Activated CD8-positive, alpha-beta memory T cell treated with anti-CD3 and anti-CD28 coated beads for 48 hours (primary cell): ENCODE measurements around the gene ARID3A.
A peak's percentile ranks its signal among the peaks of the same experiment; 100 is the strongest.
"Not testable (repeated sequence)": the region's sequence is repeated elsewhere in the genome, so short reads cannot be mapped to it uniquely, and the experiment has no call there.

Experiments used
- DNase-seq, 3 experiments: peaks; one replicate each; pipeline ENCODE4 v3.0.0-alpha.2; 2020; ENCODE audit warnings: low read depth in 2 of 3, low spot score in 2 of 3

The ARID3A gene

DNA sequence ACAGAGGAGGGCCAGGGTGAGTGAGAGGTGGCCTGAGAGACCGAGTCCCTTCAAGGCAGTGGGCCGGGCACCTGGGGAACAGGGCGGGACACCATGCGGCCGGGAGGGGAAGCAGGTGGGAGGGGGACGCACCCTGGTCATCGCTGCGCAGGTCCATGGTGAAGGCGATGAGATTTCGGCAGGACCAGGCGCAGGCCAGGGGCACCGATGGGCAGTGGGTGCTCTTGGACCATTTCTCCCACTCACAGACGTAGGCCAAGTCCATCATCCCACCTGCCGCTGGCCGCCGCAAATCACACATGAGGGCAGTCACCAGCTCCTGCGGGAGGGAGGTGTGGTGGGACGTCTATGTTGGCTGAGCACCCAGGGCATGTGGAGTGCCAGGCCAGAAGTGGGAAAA, 35.0 kb upstream of the ARID3A start:
- no peak for DNase-seq

DNA sequence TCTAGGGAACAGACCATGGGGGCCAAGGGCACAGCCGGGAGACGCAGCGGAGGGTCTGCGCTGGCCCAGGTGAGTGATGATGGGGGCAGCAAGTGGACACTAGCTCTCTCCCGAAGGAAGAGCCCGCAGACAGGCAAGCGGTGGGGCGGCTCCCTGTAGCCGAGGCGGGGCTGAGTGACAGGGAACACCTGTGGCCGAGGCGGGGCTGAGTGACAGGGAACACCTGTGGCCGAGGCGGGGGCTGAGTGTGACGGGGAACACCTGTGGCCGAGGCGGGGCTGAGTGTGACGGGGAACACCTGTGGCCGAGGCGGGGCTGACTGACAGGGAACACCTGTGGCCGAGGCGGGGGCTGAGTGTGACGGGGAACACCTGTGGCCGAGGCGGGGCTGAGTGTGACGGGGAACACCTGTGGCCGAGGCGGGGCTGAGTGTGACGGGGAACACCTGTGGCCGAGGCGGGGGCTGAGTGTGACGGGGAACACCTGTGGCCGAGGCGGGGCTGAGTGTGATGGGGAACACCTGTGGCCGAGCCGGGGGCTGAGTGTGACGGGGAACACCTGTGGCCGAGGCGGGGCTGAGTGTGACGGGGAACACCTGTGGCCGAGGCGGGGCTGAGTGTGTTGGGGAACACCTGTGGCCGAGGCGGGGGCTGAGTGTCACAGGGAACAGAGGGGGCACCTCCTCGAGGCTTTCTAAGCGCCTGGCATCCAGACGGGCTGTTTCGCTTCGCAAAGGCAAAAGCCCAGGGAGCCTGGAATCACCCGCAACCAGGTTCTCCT, 34.2 kb upstream of the ARID3A start:
- DNase-seq: not testable (repeated sequence)

DNA sequence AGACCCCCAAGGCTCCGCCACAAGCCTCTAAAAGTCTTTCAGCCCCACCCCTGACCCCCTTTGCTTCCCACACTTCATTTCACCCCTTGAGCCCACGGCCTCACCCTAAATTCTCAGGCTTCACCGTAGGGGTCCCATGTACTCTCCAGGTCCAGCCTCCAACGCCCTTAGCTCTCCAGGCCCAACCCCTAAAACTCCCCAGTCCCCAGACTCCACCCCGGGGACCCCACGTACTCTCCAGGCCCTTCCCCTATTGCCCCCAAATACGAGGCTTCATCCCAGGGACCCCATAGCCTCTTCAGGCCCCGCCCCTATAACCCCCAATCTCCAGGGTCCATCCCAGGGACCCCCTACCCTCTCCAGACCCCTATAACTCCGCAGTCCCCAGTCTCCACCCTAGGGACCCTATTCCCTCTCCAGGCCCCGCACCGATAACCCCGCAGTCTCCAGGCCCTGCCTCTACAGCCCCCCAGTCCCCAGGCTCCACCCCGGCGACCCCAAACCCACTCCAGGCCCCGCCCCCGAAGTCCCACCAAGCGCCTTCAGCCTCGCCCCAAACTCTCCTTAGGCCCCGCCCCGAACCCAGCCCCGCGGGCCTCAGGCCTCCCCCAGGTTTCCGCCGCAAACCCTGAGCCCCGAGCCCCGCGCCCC, 33.5 kb upstream of the ARID3A start:
- no peak for DNase-seq

DNA sequence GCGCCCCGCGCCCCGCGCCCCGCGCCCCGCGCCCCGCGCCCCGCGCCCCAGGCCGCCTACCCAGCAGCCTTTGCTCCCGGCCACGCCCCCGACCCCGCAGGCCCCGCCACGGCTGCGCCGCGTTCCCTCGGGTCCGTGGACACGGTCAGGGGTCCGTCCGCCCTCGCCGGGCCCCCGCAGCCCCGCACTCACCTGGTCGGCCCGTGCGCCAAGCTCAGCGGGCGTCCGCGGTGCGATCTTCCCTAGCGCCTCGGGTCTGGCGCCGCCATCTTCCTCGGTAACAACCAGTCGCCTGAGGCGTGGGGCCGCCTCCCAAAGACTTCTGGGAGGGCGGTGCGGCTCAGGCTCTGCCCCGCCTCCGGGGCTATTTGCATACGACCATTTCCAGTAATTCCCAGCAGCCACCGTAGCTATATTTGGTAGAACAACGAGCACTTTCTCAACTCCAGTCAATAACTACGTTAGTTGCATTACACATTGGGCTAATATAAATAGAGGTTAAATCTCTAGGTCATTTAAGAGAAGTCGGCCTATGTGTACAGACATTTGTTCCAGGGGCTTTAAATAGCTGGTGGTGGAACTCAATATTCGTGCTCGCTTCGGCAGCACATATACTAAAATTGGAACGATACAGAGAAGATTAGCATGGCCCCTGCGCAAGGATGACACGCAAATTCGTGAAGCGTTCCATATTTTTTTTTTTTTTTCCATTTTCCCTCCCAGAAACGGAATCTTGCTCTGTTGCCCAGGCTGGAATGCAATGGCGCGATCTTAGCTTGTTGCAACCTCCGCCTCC, 32.7 kb upstream of the ARID3A start, which contains the start of the genes MED16 and RNU6-9:
TSS of gene MED16 (minus strand) at position 294 of the 796 bp plus-strand sequence. CDS start 2,056 bp downstream, outside the sequence.
TSS of gene RNU6-9 (plus strand) at position 591 of the 796 bp plus-strand sequence.
- peak; percentile 66 to 72 (median 69) for DNase-seq

DNA sequence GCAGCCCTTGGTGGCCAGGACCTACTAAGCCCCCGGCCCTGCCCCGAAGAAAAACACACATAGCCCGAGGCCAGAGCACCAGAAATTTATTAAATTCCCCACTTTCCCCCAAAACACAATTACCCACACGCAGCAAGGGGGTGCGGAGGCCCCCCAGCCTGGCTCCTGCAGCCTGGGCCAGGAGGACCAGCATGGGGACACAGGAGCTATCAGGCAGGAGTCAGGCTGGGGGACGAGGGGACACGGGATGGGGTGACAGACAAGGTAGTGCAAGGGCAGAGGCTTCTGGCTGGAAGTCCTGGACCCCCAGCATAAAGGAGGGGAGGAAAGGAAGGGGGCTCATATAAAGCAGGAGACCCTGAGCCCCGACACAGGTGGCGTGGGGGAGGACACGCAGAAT, 29.4 kb upstream of the ARID3A start:
- DNase-seq: no peak

DNA sequence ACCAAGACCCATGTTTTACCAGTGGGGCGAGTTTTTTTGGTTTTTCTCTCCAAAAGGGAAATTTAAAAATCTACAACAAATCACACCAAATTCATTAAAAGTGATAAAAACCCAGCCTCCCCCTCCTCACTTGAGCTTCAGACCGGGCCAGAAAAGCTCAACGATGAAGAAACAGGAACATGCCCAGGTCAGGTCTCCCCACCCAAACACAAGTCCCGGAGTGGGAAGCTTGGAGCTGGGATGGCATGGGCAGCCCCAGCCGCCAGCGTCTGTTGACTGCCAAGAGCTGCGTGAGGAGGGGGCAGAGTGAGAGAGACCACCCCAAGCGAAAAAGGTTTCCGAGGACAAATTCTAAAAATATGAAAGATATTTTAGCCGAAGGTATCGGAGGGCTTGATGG, 28.8 kb upstream of the ARID3A start:
- no peak for DNase-seq

DNA sequence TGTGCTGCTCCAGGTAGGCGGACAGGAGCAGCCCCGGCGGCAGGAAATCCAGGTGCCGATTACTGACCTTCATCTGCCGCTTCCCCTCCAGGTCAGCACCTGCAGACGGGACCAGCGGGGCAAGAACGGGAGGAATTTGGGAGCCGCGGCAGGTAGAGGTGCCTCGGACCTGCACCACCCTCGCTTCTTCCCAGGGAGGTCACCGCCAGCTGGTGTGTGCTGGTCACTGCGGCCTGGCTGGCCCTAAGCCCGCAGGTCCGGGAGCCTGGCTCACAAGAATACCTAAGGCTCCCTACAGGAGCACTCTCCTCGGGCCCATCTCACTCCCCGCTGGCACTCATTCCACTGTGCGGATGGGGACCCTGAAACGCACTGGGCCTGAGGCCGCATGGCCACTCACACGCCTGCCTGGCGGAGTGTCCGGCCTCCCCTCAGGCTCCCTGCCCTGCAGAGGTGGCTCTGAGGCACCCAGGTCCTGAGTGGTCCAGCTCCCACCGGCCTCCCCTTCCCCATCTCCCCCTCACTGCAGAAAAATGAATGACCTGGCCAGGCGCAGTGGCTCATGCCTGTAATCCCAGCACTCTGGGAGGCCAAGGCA, 28.3 kb upstream of the ARID3A start:
- DNase-seq: no peak

DNA sequence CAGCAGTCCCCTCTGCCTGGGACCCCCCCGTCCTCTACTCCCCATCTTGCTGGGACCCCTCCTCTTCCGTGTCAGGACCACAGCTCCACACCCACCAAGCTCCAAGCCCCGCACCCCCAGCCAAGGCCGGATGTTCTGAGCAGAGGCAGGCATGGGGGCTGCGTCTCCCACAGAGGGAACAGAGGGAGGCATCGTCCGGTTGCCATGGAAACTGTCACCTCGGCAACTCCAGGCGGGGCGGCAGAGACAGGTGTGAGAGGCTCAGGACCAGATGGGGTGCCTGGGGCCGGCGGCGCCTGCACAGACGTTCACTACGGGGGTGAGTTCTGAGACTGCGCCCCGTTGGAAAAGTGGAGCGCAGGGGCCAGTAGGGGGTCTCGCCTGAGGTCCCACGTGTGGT, 27.2 kb upstream of the ARID3A start:
- no peak for DNase-seq

DNA sequence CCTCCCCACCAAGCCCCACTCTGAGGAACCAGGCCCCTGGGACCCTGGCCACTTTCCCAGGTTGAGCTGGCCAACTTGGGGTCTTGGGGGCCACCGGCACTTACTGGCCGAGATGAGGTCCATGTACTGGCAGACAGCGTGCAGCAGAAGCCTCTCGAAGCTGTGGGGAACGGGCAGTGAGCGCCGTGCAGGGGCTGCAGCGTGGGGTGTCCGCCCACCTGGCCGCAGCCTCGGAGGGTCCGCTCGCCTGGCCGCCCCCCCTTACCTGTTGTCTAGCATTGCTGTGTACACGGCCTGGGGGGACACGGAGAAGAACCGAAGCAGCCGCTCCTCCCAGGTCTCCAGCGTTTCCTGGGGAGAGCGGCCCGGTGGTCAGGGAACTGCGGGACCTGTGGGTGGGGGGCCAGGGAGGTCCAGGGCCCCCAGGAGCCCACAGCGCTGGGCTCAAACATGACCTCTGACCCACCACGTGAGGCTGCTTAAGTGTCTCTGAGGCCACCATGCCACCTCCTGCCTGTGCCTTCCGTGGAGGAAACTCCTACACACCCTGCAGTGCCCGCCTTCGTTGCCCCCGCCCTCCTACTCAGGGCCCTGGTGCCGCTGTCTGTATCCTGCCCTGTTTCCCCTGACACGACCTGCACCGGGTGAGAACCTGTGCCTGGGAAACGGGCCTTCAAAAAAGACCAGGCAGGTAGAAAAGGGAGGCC, 26.3 kb upstream of the ARID3A start:
- no peak for DNase-seq

DNA sequence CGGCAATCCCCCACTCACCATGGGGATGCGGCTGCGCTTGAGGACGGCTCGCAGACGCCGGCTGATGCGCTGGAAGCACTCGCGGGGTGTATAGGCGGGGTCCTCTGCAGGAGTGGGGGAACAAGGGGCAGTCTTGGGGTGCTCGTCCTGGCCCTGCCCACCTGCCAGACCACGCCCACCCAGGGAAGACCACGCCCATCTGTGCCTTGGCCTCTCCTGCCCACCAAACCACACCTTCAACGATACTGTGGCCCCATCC, 25.9 kb upstream of the ARID3A start:
- DNase-seq: no peak

DNA sequence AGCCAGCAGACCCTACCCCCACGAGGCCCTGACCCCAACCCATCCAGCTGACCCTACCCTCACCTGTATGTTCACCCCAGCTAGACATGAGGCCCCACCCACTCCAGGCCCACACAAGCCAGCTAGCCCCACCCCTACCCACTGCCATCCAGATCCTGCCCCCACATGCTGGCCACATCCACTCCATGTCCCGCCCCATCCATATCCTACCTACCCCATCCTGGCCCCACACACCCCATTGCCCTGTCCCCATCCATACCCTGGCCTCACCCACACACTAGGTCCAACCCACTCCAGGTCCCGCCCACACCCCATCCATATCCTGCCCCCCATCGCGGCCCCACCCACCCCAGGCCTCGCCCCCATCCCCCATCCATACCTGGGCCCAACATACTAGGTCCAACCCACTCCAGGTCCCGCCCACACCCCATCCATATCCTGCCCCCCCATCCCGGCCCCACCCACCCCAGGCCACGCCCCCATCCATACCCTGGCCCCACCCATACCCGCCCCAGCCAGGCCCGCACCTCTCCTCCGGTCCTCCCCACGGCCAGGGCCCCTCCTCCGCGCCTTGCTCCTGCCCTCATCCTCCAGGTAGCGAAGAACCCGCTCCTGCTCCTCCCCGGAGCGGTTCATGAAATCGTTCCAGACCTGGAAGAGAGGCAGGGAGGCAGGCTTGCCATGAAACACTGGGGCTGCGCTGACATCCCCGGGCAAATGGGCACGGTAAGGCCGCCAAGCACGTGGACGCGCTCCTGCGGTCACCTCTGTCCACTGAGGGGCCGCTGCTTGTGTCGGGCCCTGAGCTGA, 25.3 kb upstream of the ARID3A start:
- DNase-seq: no peak

DNA sequence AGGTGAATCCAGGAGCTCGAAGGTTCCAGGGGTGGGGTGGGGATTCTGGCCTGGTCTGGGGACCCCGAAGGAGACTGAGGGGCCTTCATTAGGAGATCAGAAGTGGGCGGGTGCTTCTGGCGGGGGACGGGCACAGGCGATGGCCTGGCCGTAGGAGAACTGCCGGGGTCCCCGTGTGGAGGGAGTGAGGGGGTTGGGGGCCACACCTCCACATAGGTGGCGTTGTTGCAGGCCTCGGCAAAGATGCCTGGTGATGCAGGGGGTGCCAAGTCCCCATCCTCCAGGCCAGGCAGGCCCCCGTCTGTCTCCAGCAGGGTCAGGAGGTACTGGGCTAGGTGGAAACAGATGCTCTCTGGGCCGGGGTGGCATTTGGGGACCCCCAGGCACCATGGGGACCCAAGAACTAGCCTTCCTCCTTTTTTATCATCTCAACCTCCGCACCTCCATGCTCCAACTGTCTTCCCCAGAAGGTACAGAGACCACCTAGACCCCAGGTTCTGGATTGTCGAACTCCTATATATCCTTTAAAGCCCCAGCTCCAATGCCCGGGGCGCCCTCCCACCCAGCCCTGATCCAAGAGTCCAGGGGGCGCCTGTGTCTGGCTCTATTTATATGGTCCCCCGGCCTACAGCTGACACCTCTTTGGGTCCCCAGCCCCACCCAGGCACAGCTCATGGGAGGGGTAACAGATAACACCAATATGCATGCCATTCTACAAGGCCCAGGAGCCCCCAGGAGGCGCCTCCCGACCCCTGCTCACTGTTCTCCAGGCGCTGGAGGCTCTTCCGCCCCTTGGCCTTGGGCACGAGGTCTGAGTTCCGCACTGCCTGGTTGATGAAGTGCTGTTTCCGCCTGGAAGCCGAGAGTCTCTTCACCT, 24.4 kb upstream of the ARID3A start:
- no peak for DNase-seq

DNA sequence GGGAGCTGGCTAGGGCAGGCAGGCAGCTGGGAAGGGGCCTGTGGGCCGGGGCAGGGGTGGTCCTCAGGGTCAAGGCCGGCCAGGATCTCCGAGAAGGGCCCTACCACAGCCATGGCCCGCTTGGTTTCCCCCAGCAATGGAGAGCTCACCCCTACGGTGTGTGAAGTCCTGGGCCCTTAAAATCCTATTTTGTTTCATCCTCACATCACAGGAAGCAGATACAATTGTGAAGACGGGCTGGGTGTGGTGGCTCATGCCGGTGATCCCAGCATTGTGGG, 23.8 kb upstream of the ARID3A start:
- no peak for DNase-seq

DNA sequence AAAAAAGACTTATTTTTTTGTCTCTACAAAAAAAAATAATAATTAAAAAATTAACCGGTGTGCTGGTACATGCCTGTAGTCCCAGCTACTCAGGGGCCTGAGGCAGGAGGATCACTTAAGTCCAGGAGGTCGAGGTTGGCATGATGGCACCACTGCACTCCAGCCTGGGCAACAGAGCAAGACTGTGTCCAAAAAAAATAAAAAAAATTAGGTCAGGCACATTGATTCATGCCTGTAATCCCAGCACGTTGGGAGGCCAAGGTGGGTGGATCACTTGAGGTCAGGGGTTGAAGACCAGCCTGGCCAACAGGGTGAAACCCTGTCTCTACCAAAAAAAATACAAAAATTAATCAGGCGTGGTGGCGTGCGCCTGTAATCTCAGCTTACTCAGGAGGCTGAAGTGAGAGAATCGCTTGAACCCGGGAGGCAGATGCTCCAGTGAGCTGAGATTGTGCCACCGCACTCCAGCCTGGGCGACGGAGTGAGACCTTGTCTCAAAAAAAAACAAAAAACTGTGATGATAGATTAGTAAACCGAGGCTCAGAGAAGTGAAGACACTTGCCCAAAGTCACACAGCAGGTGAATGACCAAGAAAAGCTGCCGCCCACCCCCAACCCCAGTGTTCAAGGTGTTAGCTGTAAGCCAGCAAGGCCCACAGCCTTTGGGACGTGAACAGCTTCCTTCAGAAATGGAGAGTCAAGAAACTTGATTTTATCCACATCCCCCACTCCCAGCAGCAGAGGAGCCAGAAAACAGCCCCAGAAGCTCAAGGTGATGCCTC, 23.2 kb upstream of the ARID3A start:
- no peak for DNase-seq

DNA sequence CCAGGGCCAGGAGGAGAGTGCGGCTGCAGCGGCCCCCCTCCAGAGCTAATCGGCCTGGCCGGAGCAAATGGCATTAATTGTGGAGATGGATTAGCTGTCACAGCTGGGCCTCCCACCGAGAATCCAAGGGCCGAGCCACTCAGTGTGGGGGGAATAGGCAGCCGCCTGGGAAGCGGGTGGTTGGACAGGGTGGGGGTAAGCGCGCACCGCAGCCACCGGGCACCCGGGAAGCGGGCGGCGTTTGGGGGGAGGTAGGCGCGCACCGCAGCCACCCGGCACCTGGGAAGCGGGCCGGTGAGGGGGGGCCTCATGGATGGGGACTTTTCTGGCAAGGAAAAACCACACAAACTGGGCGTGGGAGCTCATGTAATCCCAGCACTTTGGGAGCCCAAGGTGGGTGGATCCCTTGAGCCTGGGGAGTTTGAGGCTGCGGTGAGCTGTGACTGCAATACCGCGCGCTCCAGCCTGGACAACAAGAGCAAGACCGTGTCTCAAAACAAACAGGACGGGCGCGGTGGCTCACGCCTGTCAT, 22.5 kb upstream of the ARID3A start:
- no peak for DNase-seq

DNA sequence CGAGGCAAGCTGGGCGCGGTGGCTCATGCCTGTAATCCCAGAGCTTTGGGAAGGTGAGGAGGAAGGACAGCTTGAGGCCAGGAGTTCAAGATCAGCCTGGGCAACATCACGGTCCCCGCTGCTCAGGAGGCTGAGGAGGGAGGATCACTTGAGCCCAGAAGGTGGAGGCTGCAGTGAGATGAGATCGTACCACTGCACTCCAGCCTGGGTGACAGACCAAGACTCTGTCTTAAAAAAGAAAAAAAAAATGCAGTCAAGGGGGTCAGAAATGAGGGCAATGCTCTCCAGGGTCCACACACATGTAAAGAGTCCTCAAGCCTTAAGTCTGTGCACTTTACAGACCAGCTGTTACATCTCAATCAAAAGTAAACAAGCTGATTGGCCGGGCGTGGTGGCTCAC, 21.3 kb upstream of the ARID3A start:
- no peak for DNase-seq

DNA sequence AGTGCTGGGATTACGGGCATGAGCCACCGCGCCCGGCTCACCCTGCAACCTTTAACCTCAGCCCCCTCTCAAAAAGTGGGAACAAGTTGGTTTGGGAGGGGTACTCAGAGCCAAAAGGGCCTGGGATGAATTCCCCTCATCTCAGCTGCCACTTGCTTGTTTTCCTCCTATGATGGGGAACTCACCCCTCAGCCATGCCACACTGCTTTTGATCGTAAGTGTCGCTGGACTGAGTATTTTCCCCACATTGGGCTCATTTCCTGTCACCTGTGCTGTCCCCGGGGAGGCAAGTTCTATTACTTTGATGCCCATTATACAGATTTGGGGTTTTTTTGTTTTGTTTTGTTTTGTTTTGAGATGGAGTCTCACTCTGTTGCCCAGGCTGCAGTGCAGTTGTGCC, 19.4 kb upstream of the ARID3A start:
- DNase-seq: no peak

DNA sequence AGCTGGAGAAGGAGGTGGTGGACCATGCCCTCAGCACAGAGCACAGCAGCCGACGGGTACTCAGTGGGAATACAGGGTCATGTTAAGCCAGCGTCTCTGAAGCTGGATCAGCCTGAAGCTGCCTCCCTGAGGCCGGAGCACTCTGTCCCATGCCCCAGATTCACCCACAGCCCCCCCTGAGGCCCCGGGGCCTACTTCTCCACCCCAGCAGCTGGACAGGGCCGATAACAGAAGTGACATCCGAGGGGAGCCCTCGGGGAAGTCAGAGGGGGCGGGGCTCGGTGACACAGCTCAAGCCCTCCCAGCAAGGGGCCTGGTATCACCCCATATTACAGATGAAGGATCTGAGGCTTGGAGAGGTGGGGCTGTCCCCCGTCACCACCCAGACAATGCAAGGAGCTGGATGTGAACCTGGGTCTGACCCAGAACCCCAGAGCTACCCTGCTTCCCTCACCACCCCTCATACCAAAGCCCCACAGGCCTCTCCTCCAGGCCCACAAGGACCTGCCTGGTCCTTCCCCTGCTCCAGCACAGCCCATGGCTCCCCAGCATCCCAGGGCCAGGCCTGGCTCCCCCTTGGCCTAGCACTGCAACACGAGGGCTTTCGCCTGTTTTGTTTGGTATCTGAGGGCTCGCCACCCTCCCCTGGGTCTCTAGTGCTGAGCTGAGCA, 18.5 kb upstream of the ARID3A start:
- no peak for DNase-seq
